ENCODE data around the gene AXIN2. TPM values are rescaled to one million over a fixed set of nuclear protein-coding genes. Genes with fewer than 3 reads are reported as not detected.
A peak's percentile ranks its signal among the peaks of the same experiment; 100 is the strongest.

Gene AXIN2
- total RNA-seq, 1 experiment from 2014 or later, result 168 TPM

DNA sequence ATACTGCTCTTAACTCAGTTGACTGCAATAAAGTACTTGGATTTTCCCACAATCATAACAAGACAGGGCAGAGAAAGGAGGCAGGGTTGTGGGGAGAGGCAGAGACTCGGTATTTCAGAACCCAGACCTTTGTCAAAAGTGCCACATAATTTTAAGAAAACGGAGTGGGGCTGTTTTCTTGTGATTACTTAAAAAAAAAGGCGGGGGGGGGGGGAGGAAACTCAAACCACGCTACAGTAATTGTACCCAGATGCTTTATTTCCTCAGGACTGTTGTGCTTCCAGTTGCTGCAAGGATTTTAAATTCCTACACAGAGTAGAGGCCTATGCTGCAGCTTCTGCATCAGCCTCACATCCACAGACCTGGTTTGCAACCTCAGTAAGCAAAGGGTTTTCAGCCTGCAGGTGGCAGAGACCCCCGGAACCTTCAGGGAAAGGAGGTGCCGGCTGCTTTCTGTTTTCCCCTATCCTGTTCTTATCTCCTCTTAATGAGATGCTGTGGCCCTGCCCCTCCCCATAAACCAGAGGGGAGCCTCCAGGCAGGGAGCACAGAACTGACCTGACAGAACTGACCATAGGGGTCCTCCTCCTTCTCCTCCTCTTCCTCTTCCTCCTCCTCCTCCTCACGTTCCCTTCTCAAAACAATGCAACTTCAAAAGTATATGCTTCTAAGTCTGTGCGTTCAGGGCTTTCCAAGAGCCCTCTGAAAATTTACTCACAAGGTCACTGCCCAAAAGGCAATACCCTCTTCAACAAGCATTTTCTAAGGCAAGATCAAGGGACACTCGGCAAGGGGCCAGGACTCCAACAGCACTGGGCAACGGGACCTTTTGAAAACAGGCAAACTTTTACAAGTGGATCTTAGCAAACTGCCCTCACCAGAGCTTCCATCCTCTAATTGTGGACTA lies 7.5 kb downstream of the AXIN2 start:
- peaks cover 57% of the 10 kb centered on the region for H3K4me1 ChIP-seq
- peaks cover 38% of the 10 kb centered on the region for H3K4me1 Mint-ChIP-seq (ENCODE audit: low read depth, unreplicated experiment)
- ChIA-PET POLR2A (no interaction called here), CTCF (no interaction called here)
- H3K27me3 Mint-ChIP-seq (ENCODE audit: insufficient read depth, unreplicated experiment), result no peaks in the 10 kb centered on the region
- H3K36me3 ChIP-seq (ENCODE audit: control insufficient read depth, insufficient read depth, low read length), result no peaks in the 10 kb centered on the region; the same call in 1 of the 2 replicates
- TF ChIP-seq, protein P1, sequence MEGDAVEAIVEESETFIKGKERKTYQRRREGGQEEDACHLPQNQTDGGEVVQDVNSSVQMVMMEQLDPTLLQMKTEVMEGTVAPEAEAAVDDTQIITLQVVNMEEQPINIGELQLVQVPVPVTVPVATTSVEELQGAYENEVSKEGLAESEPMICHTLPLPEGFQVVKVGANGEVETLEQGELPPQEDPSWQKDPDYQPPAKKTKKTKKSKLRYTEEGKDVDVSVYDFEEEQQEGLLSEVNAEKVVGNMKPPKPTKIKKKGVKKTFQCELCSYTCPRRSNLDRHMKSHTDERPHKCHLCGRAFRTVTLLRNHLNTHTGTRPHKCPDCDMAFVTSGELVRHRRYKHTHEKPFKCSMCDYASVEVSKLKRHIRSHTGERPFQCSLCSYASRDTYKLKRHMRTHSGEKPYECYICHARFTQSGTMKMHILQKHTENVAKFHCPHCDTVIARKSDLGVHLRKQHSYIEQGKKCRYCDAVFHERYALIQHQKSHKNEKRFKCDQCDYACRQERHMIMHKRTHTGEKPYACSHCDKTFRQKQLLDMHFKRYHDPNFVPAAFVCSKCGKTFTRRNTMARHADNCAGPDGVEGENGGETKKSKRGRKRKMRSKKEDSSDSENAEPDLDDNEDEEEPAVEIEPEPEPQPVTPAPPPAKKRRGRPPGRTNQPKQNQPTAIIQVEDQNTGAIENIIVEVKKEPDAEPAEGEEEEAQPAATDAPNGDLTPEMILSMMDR (IDR thresholded peaks at IDR 0.05; ENCODE audit: insufficient read depth in 1 of 2, low read depth in 1 of 2, low read length in 1 of 2, severe bottlenecking in 1 of 2, unreplicated experiment in 1 of 2), result no peak
- peak overlapping the region; percentile 2 for H3K27ac Mint-ChIP-seq (ENCODE audit: unreplicated experiment)
- no peaks in the 10 kb centered on the region for H3K9me3 Mint-ChIP-seq (ENCODE audit: unreplicated experiment)
- H3K4me3 ChIP-seq (ENCODE audit: low read depth, low read length), result no peak overlapping the region
- H3K27me3 ChIP-seq (replicated peaks; ENCODE audit: control insufficient read depth, insufficient read depth, low read length), result no peaks in the 10 kb centered on the region
- H3K36me3 Mint-ChIP-seq (ENCODE audit: insufficient read depth, unreplicated experiment), result no peaks in the 10 kb centered on the region
- no peak overlapping the region for H3K4me3 Mint-ChIP-seq (ENCODE audit: unreplicated experiment)
- no TSS peak for BruUV-seq (replicated peaks)
- no peak for DNase-seq
- intact Hi-C loops (cut with micrococcal nuclease; ENCODE audit: unreplicated experiment), result no loop called here
- H3K9me3 ChIP-seq, result no peaks in the 10 kb centered on the region

DNA sequence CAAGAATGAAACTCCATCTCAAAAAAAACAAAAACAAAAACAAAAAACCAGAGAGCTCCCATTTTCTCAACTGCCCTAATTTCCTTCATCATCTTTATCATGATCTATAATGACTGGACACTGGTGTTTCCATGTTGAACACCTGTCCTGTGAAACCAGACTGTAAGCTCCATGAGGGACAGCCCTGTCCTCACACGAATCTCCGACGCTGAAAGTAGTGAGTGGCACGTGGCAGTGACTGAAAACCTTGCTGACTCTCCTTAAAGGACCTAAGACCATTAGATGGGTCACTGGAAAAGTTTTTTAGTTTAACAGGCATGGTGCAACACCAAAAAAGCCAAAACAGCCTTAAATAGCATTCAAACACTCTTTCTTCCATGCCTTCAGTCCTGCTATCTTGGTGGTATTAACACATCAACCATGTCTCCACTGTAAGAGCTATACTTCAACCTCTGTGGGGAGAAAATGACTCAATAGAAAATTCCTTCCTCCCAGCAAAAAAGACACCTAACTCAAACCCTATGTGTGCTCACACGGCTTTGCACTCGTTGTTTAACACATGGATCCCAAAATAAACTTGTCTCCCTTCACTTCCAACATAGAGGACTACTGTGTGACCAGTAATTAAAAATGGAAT lies 8.3 kb downstream of the AXIN2 start:
- no peak for DNase-seq
- ChIA-PET POLR2A (no interaction called here), CTCF (no interaction called here)
- H3K4me1 ChIP-seq, result peaks cover 59% of the 10 kb centered on the region
- H3K27me3 ChIP-seq (replicated peaks; ENCODE audit: control insufficient read depth, insufficient read depth, low read length), result no peaks in the 10 kb centered on the region
- no peaks in the 10 kb centered on the region for H3K9me3 Mint-ChIP-seq (ENCODE audit: unreplicated experiment)
- BruUV-seq (replicated peaks), result no TSS peak
- TF ChIP-seq, protein P1 (IDR thresholded peaks at IDR 0.05; ENCODE audit: insufficient read depth in 1 of 2, low read depth in 1 of 2, low read length in 1 of 2, severe bottlenecking in 1 of 2, unreplicated experiment in 1 of 2), result no peak
- no peaks in the 10 kb centered on the region; the same call in 1 of the 2 replicates for H3K36me3 ChIP-seq (ENCODE audit: control insufficient read depth, insufficient read depth, low read length)
- intact Hi-C loops (cut with micrococcal nuclease; ENCODE audit: unreplicated experiment), result no loop called here
- no peak overlapping the region for H3K4me3 ChIP-seq (ENCODE audit: low read depth, low read length)
- no peak overlapping the region for H3K4me3 Mint-ChIP-seq (ENCODE audit: unreplicated experiment)
- H3K27ac Mint-ChIP-seq (ENCODE audit: unreplicated experiment), result no peak overlapping the region
- no peaks in the 10 kb centered on the region for H3K36me3 Mint-ChIP-seq (ENCODE audit: insufficient read depth, unreplicated experiment)
- no peaks in the 10 kb centered on the region for H3K9me3 ChIP-seq
- H3K27me3 Mint-ChIP-seq (ENCODE audit: insufficient read depth, unreplicated experiment), result no peaks in the 10 kb centered on the region
- H3K4me1 Mint-ChIP-seq (ENCODE audit: low read depth, unreplicated experiment), result peaks cover 42% of the 10 kb centered on the region

DNA sequence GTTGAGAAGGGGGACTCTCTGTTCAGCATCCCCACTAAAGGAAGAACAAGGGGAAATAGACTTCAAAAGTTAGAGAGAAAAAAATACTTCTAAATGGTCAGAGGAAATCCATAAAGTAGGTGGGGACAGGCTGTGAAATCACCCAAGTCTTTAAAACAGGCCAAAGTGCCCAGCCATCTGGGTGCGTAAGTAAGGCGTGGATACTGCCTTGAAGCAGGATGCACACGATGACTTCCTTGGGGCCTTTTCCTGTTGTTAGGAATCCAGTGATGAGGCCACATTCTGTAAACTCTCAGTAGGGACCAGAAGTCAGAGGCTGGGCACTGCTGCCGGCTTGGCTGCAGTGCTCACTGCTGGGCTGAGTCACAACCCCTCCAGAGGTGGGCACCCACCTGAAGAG lies 9.2 kb downstream of the AXIN2 start:
- Histone ChIP-seq H3K4me3 (ENCODE audit: low read depth, low read length) (no peak overlapping the region), H3K9me3 (no peaks in the 10 kb centered on the region), H3K4me1 (peaks cover 63% of the 10 kb centered on the region), H3K36me3 (ENCODE audit: control insufficient read depth, insufficient read depth, low read length) (no peaks in the 10 kb centered on the region; the same call in 1 of the 2 replicates), H3K27me3 (replicated peaks; ENCODE audit: control insufficient read depth, insufficient read depth, low read length) (no peaks in the 10 kb centered on the region)
- DNase-seq, result no peak
- H3K9me3 Mint-ChIP-seq (ENCODE audit: unreplicated experiment), result no peaks in the 10 kb centered on the region
- no TSS peak for BruUV-seq (replicated peaks)
- ChIA-PET CTCF (no interaction called here), POLR2A (no interaction called here)
- no peak overlapping the region for H3K4me3 Mint-ChIP-seq (ENCODE audit: unreplicated experiment)
- no peaks in the 10 kb centered on the region for H3K36me3 Mint-ChIP-seq (ENCODE audit: insufficient read depth, unreplicated experiment)
- H3K4me1 Mint-ChIP-seq (ENCODE audit: low read depth, unreplicated experiment), result peaks cover 49% of the 10 kb centered on the region
- TF ChIP-seq, protein P1 (IDR thresholded peaks at IDR 0.05; ENCODE audit: insufficient read depth in 1 of 2, low read depth in 1 of 2, low read length in 1 of 2, severe bottlenecking in 1 of 2, unreplicated experiment in 1 of 2), result no peak
- H3K27ac Mint-ChIP-seq (ENCODE audit: unreplicated experiment), result peak overlapping the region; percentile 82
- intact Hi-C loops (cut with micrococcal nuclease; ENCODE audit: unreplicated experiment), result no loop called here
- H3K27me3 Mint-ChIP-seq (ENCODE audit: insufficient read depth, unreplicated experiment), result no peaks in the 10 kb centered on the region
